HG02642 (cell line): ENCODE measurements around the gene DNMT3L.
"Not testable (repeated sequence)": the region's sequence is repeated elsewhere in the genome, so short reads cannot be mapped to it uniquely, and the experiment has no call there.

Source experiments
- ATAC-seq: cut with Tn5 transposase; IDR thresholded peaks from one replicate; pipeline ENCODE4 v1.9.1; 2021; ENCODE audit warnings: mild to moderate bottlenecking; ENCODE audit not compliant: unreplicated experiment, poor library complexity

The DNMT3L gene

GRCh38 chr21:44253832-44254710, 7.6 kb downstream of the DNMT3L start:
- ATAC-seq = no peak

- not testable (repeated sequence) for ATAC-seq
These were observed 12.3 kb downstream of the DNMT3L start for GRCh38 chr21:44249204-44250037.

GRCh38 chr21:44247904-44248303, 13.8 kb downstream of the DNMT3L start:
- not testable (repeated sequence) for ATAC-seq

- peak; percentile 51 for ATAC-seq
These were observed 17.7 kb downstream of the DNMT3L start for GRCh38 chr21:44243980-44244379.

GRCh38 chr21:44241281-44241680, 20.4 kb downstream of the DNMT3L start:
- peak; percentile 32 for ATAC-seq

GRCh38 chr21:44240842-44241241, 20.9 kb downstream of the DNMT3L start, which contains the start of gene ICOSLG:
Gene ICOSLG, minus strand, starts transcription at chr21:44240943. Its CDS starts 126 bp downstream, at chr21:44240817.
- peak; percentile 42 for ATAC-seq

- peak; percentile 20 for ATAC-seq
These were observed 21.3 kb downstream of the DNMT3L start for GRCh38 chr21:44240353-44240752.

GRCh38 chr21:44229561-44229960, 32.1 kb downstream of the DNMT3L start:
- not testable (repeated sequence) for ATAC-seq

GRCh38 chr21:44228109-44228508, 33.6 kb downstream of the DNMT3L start:
- ATAC-seq = not testable (repeated sequence)

GRCh38 chr21:44227614-44228013, 34.1 kb downstream of the DNMT3L start:
- ATAC-seq = not testable (repeated sequence)

- not testable (repeated sequence) for ATAC-seq
These were observed 36.1 kb downstream of the DNMT3L start for GRCh38 chr21:44225605-44226004.

GRCh38 chr21:44223334-44223733, 38.4 kb downstream of the DNMT3L start:
- not testable (repeated sequence) for ATAC-seq

GRCh38 chr21:44220674-44221073, 41.0 kb downstream of the DNMT3L start:
- not testable (repeated sequence) for ATAC-seq

GRCh38 chr21:44218461-44218860, 43.2 kb downstream of the DNMT3L start:
- not testable (repeated sequence) for ATAC-seq

- ATAC-seq = not testable (repeated sequence)
These were observed 49.7 kb downstream of the DNMT3L start for GRCh38 chr21:44211978-44212377.

GRCh38 chr21:44211574-44211973, 50.1 kb downstream of the DNMT3L start:
- not testable (repeated sequence) for ATAC-seq

- ATAC-seq = not testable (repeated sequence)
These were observed 53.6 kb downstream of the DNMT3L start for GRCh38 chr21:44207860-44208646.

GRCh38 chr21:44206698-44207676, 54.7 kb downstream of the DNMT3L start:
- ATAC-seq = peak; percentile 76

- not testable (repeated sequence) for ATAC-seq
These were observed 55.5 kb downstream of the DNMT3L start for GRCh38 chr21:44206187-44206586.
